Measurements from ENCODE around the gene ME3. TPM values are rescaled to one million over a fixed set of nuclear protein-coding genes. Genes with fewer than 3 reads are reported as not detected.

Gene ME3
- total RNA-seq, 4 donors from 2014 or later, result 11.0 to 47.8 (median 44.1) TPM

DNA sequence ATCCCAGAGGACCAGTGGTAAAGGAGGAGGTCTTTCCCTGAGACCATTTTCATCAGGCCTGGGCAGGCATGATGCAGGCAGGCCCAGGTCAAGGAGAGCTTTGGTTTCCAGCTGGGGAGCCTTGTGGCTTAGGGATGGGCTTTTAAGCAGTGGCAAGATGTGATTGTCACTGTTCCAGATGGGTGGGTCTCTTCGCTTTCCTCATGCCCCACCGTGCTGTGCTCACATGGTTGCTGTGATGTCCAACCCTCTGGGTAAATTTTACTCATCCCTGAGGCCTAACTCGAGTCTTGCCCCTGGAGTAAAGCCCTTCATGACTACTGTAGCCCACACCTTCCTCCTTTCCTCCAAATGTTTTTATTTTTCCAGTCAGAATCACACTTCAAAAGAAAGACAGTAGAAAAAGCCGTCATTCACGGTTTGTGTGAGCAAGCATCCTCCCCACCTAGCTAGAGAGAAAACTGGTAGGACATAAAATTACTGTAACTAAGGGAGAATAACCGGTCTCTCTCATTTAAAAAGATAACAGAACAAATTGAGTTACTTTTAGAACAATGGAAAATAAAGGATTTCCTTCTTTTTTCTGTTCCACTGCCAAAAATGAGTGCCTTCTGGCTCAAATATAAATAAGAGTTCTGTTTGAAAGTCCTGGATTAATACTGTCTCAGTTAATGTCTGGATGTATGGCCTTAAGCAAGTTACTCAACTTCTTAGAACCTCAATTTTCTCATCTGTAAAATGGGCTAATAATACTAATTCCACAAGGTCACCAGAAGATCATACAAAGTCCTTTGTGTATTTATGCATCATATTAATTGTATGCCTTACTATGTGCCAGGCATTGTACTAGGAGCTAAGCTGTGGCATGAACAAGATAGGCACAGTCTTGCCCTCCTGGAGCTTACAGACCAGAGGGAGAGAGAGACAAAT lies 84.9 kb downstream of the ME3 start:
- no peak overlapping the region for H3K4me3 ChIP-seq
- no peak for TF ChIP-seq EP300 (IDR thresholded peaks at IDR 0.05)
- TF ChIP-seq CTCF (IDR thresholded peaks at IDR 0.05), result no peak
- TF ChIP-seq POLR2AphosphoS5 (IDR thresholded peaks at IDR 0.05), result no peak
- TF ChIP-seq POLR2A (IDR thresholded peaks at IDR 0.05), result no peak
- no peaks in the 10 kb centered on the region for H3K9me3 ChIP-seq
- peaks cover 7 to 40% (median 9%) of the 10 kb centered on the region in 3 donors for H3K4me1 ChIP-seq
- no peaks in the 10 kb centered on the region for H3K36me3 ChIP-seq
- H3K27ac ChIP-seq, result peak overlapping the region in 1 of 4 donors; percentile 36
- ATAC-seq, result no peak
- WGBS, 2 donors (ENCODE audit: low coverage in 1 of 2), result 76 to 85% methylated on average over 2 to 4 of the region's 6 CpGs
- no peaks in the 10 kb centered on the region for H3K27me3 ChIP-seq

DNA sequence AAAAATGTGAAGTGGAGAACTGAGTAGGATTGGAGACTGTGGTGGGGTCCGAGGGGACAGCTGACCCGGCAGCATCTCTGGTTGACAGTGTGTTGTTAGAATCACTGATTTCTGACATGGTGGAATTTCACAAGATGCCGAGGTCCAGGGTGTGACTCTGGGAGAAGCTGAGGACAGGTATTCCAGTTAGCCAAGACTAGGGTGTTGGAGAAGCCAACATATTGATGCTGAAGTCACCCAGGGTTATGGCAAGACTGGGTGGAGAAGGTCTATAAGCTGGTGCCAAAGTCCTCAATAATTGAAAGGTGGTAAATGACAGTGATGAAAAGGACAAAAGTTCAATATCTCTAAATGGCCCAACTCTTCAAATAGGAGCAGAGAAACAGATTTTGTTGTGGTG lies 86.1 kb downstream of the ME3 start:
- Histone ChIP-seq H3K4me3 (no peak overlapping the region), H3K27ac (no peak overlapping the region), H3K36me3 (no peaks in the 10 kb centered on the region), H3K27me3 (no peaks in the 10 kb centered on the region), H3K9me3 (no peaks in the 10 kb centered on the region), H3K4me1 (peaks cover 3 to 33% (median 9%) of the 10 kb centered on the region in 3 donors)
- no peak for ATAC-seq
- TF ChIP-seq CTCF (IDR thresholded peaks at IDR 0.05) (no peak), POLR2AphosphoS5 (IDR thresholded peaks at IDR 0.05) (no peak), EP300 (IDR thresholded peaks at IDR 0.05) (no peak), POLR2A (IDR thresholded peaks at IDR 0.05) (no peak)
- WGBS, 2 donors (ENCODE audit: low coverage in 1 of 2), result 90 to 93% methylated on average over 2 to 3 of the region's 3 CpGs

- 59 to 70% methylated on average over 3 of the region's 3 CpGs for WGBS, 2 donors (ENCODE audit: low coverage in 1 of 2)
- no peak overlapping the region for H3K27ac ChIP-seq
These were observed 89.5 kb downstream of the ME3 start for GRCh38 chr11:86582898-86583297.

DNA sequence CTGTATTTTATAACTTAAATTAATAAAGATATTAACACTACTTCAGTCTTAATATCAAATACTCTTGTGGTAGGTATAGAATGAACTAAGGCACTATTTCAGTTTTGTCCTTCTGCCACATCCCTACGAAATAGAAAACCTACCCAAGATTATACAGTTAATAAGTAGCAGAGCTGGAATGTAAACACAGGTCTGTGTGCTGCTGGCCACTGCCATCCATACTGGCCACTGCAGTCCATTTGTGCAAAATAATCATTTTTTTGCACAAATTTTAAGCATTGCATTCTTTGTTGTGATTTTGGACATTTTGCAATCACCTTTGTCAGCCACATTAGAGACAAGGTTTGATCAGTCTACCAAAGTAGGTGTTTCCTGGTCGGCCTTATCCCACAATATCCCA lies 91.9 kb downstream of the ME3 start:
- WGBS, 2 donors (ENCODE audit: low coverage in 1 of 2), result 54 to 71% methylated on average over 1 to 2 of the region's 2 CpGs
- no peak for ATAC-seq
- Histone ChIP-seq H3K27ac (no peak overlapping the region), H3K36me3 (no peaks in the 10 kb centered on the region), H3K27me3 (no peaks in the 10 kb centered on the region), H3K4me3 (no peak overlapping the region), H3K4me1 (peaks cover 17 to 54% (median 22%) of the 10 kb centered on the region in 3 donors), H3K9me3 (no peaks in the 10 kb centered on the region)
- TF ChIP-seq EP300 (IDR thresholded peaks at IDR 0.05), result no peak
- TF ChIP-seq POLR2A (IDR thresholded peaks at IDR 0.05), result no peak
- TF ChIP-seq POLR2AphosphoS5 (IDR thresholded peaks at IDR 0.05), result no peak
- no peak for TF ChIP-seq CTCF (IDR thresholded peaks at IDR 0.05)

More at GRCh38 chr11:86582898-86583297, 89.5 kb downstream of the ME3 start:
- H3K4me1 ChIP-seq, result peaks cover 13 to 47% (median 16%) of the 10 kb centered on the region in 3 donors
- ATAC-seq, result no peak
- H3K27me3 ChIP-seq, result no peaks in the 10 kb centered on the region
- H3K36me3 ChIP-seq, result no peaks in the 10 kb centered on the region
- H3K4me3 ChIP-seq, result no peak overlapping the region
- H3K9me3 ChIP-seq, result no peaks in the 10 kb centered on the region
- TF ChIP-seq POLR2A (IDR thresholded peaks at IDR 0.05) (no peak), EP300 (IDR thresholded peaks at IDR 0.05) (no peak), CTCF (IDR thresholded peaks at IDR 0.05) (no peak), POLR2AphosphoS5 (IDR thresholded peaks at IDR 0.05) (no peak)

- Histone ChIP-seq H3K36me3 (no peaks in the 10 kb centered on the region), H3K9me3 (no peaks in the 10 kb centered on the region), H3K4me1 (peaks cover 17 to 54% (median 22%) of the 10 kb centered on the region in 3 donors), H3K4me3 (no peak overlapping the region), H3K27me3 (no peaks in the 10 kb centered on the region), H3K27ac (peak overlapping the region in 2 of 4 donors; percentile 24 to 74)
- no peak for ATAC-seq
- TF ChIP-seq POLR2A (IDR thresholded peaks at IDR 0.05), result no peak
- no peak for TF ChIP-seq EP300 (IDR thresholded peaks at IDR 0.05)
- no peak for TF ChIP-seq POLR2AphosphoS5 (IDR thresholded peaks at IDR 0.05)
- 71 to 100% methylated on average over 1 of the region's 1 CpG for WGBS, 2 donors (ENCODE audit: low coverage in 1 of 2)
These were observed 93.0 kb downstream of the ME3 start for GRCh38 chr11:86579406-86579731.

Data from gastroesophageal sphincter (tissue), 4 donors.